ENCODE measurements around the gene DDX10.
"Not testable (repeated sequence)": the region's sequence is repeated elsewhere in the genome, so short reads cannot be mapped to it uniquely, and the experiment has no call there.

DDX10 gene

GRCh38 chr11:108774037-108774730 lies 109.3 kb downstream of the DDX10 start:
- DNase-seq (ENCODE audit: low spot score), result no peak

DNA sequence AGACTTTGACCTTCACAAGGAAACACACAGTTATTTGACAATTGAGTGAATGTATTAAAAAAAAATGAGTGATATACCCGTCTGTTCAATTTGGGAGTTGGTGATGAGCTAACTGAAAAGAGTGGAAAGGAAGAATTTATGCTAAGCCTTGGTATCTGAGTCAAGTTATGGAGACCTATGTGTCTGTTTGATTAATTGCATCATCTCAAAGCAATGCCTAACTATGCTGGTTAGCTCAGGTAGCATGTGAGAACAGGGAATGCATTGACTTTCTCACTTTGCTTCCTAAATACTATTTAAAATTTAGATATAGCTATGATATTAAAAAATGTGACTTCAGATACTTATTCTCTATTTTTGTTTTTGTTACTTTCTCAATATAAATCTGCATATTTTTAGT lies 110.5 kb downstream of the DDX10 start:
- DNase-seq (ENCODE audit: low spot score), result no peak

- not testable (repeated sequence) for DNase-seq (ENCODE audit: low spot score)
Measured at GRCh38 chr11:108779147-108779546, 114.3 kb downstream of the DDX10 start.

GRCh38 chr11:108780119-108780518 lies 115.2 kb downstream of the DDX10 start:
- no peak for DNase-seq (ENCODE audit: low spot score)

- no peak for DNase-seq (ENCODE audit: low spot score)
Measured at GRCh38 chr11:108781946-108782345, 117.1 kb downstream of the DDX10 start.

- DNase-seq (ENCODE audit: low spot score), result no peak
Measured at GRCh38 chr11:108786281-108786990, 121.6 kb downstream of the DDX10 start.

- no peak for DNase-seq (ENCODE audit: low spot score)
Measured at GRCh38 chr11:108787105-108787504, 122.2 kb downstream of the DDX10 start.

DNA sequence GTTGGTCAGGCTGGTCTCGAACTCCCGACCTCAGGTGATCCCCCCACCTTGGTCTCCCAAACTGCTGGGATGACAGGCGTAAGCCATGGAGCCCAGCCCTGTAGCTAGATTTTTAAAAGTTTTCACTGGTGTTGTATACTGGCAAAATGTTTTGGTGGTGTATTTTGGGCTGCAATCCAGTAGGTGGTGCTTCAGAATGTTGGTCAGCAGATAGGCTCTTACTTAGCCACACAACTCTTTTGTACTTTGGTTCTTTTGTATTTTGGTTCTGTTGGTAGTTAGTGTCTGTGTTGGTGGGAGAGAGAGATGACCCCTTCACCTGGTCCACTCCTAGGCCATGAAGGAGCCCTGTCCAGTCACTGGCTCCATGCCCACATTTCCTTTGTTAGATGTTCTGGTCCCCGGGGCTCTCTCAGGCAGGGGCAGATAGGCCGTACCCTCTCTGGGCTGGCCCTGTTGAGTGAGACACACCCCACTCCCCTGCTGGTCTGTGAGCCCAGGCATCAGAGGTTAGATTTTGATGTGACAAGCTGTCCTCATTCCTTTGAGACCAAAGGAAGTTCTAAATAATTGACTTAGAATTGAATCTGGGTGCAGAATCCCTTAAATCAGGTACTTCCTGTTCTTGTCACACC lies 123.8 kb downstream of the DDX10 start:
- no peak for DNase-seq (ENCODE audit: low spot score)

- DNase-seq (ENCODE audit: low spot score), result peak; percentile 16
Measured at GRCh38 chr11:108790501-108791299, 125.8 kb downstream of the DDX10 start.

DNA sequence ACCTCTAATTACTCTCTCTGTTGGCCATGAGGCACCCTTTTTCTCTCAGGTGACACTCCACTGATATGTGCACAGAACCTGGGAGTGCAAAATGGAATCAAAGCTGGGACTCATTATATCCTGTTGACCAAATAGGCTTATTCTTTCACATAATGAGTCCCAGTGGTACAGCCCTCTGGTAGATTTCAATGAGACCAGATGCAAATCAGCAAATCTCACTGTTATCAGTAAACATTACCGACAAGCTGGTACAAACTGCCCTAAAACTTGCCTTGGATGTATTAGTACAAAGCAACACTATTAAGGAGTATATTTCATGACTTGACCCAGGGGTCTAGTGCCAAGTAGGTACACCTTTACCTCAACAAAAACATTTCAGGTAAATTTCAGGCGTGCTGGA lies 128.3 kb downstream of the DDX10 start:
- DNase-seq (ENCODE audit: low spot score), result no peak

- DNase-seq (ENCODE audit: low spot score), result no peak
Measured at GRCh38 chr11:108793611-108794010, 128.7 kb downstream of the DDX10 start.

GRCh38 chr11:108796551-108796950 lies 131.7 kb downstream of the DDX10 start:
- no peak for DNase-seq (ENCODE audit: low spot score)

GRCh38 chr11:108797578-108798100 lies 132.8 kb downstream of the DDX10 start:
- DNase-seq (ENCODE audit: low spot score), result no peak

- no peak for DNase-seq (ENCODE audit: low spot score)
Measured at GRCh38 chr11:108802492-108802891, 137.6 kb downstream of the DDX10 start.

- DNase-seq (ENCODE audit: low spot score), result no peak
Measured at GRCh38 chr11:108803776-108804175, 138.9 kb downstream of the DDX10 start.

DNA sequence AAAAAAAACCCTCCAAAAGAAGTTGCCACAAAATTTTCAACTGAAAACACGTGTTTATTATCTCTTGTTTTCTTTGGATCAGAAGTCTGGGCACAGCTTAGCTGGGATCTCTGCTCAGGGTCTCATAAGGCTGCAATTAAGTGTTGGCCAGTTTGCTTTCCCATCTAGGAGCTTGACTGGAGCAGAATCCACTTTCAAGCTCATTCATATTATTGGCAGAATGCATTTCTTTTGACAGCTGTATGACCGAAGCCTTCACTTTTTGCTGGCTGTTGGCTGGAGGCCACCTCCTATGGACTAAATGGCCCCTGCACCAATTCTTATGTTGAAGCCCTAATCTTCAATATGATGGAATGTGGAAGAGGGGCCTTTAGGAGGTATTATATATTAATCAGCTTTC lies 139.6 kb downstream of the DDX10 start:
- DNase-seq (ENCODE audit: low spot score), result no peak

GRCh38 chr11:108805030-108805429 lies 140.2 kb downstream of the DDX10 start:
- DNase-seq (ENCODE audit: low spot score), result no peak

DNA sequence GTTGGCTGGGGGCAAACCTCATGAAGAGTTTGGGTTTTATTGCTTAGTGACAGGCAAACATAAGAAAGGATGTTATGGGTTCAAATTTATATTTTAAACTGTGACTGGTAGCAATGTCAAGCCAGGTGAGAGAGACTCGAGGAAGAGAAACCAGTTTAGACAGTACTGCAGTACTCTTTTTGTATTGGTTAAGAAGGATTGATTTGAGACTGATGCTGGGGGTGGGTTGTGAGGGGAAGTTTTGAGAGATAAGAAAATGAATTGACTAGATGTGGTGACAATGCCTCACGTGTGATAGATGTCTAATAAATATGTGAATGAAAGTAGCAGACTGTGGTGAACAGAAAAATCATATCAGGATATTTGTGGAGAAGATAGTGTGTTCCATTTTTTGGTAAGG lies 142.4 kb downstream of the DDX10 start:
- no peak for DNase-seq (ENCODE audit: low spot score)

GRCh38 chr11:108813086-108813485 lies 148.2 kb downstream of the DDX10 start:
- DNase-seq (ENCODE audit: low spot score), result no peak

- no peak for DNase-seq (ENCODE audit: low spot score)
Measured at GRCh38 chr11:108817976-108818375, 153.1 kb downstream of the DDX10 start.

DNA sequence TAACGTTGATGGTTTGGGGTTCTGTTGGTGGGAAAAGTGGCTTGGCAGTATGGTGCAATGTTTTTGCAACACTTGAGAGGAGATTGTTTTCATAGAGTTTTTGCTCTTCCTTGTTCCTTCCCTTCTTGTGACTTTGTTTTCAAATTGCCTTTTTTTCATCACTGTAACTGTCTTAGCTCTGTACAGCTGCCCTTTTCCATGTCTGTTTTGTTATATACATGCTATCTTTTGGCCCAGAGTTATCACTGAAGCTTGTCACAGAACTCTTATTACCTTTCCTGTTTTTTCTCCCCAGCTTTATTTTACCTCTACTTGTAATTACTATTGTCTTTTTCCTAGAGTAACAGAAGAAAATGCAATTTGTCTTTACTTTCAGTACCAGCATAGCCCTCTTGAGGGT lies 154.1 kb downstream of the DDX10 start:
- no peak for DNase-seq (ENCODE audit: low spot score)

- no peak for DNase-seq (ENCODE audit: low spot score)
Measured at GRCh38 chr11:108819957-108820356, 155.1 kb downstream of the DDX10 start.

Data from Ammon's horn (tissue), 1 donor.